GM18909 (cell line): ENCODE data around the gene DEFB116.
"Not testable (repeated sequence)": the region's sequence is repeated elsewhere in the genome, so short reads cannot be mapped to it uniquely, and the experiment has no call there.

Source experiments
- ATAC-seq: cut with Tn5 transposase; IDR thresholded peaks from one replicate; pipeline ENCODE4 v1.9.1; 2021; ENCODE audit warnings: mild to moderate bottlenecking; ENCODE audit not compliant: unreplicated experiment, poor library complexity

DEFB116 gene

GRCh38 chr20:31308535-31309162, at the start of gene DEFB116:
TSS of gene DEFB116 (minus strand) at chr20:31308585. CDS start at chr20:31308585, 0 bp downstream.
- no peak for ATAC-seq

- no peak for ATAC-seq
These were observed 47.6 kb upstream of the DEFB116 start for GRCh38 chr20:31355981-31356380.

GRCh38 chr20:31341470-31341869, 33.1 kb upstream of the DEFB116 start:
- no peak for ATAC-seq

GRCh38 chr20:31330893-31331292, 22.5 kb upstream of the DEFB116 start:
- ATAC-seq = no peak

- ATAC-seq = no peak
These were observed 14.1 kb upstream of the DEFB116 start for GRCh38 chr20:31322504-31322903.

- not testable (repeated sequence) for ATAC-seq
These were observed 23.4 kb downstream of the DEFB116 start for GRCh38 chr20:31284964-31285363.

GRCh38 chr20:31278178-31278577, 30.2 kb downstream of the DEFB116 start:
- ATAC-seq = no peak

GRCh38 chr20:31274441-31274840, 33.9 kb downstream of the DEFB116 start:
- no peak for ATAC-seq

GRCh38 chr20:31260326-31260932, 48.0 kb downstream of the DEFB116 start:
- ATAC-seq = no peak

- ATAC-seq = no peak
These were observed 51.0 kb downstream of the DEFB116 start, which contains the start of gene DEFB115 for GRCh38 chr20:31257364-31257763. TSS of gene DEFB115 (plus strand) at chr20:31257664. CDS start at chr20:31257664, 0 bp downstream.

- ATAC-seq = no peak
These were observed 51.4 kb downstream of the DEFB116 start for GRCh38 chr20:31256959-31257358.
